ENCODE measurements around the gene ASIP. TPM values are rescaled to one million over a fixed set of nuclear protein-coding genes. Genes with fewer than 3 reads are reported as not detected.

ASIP gene
- total RNA-seq, 1 donor from 2014 or later: not detected

DNA sequence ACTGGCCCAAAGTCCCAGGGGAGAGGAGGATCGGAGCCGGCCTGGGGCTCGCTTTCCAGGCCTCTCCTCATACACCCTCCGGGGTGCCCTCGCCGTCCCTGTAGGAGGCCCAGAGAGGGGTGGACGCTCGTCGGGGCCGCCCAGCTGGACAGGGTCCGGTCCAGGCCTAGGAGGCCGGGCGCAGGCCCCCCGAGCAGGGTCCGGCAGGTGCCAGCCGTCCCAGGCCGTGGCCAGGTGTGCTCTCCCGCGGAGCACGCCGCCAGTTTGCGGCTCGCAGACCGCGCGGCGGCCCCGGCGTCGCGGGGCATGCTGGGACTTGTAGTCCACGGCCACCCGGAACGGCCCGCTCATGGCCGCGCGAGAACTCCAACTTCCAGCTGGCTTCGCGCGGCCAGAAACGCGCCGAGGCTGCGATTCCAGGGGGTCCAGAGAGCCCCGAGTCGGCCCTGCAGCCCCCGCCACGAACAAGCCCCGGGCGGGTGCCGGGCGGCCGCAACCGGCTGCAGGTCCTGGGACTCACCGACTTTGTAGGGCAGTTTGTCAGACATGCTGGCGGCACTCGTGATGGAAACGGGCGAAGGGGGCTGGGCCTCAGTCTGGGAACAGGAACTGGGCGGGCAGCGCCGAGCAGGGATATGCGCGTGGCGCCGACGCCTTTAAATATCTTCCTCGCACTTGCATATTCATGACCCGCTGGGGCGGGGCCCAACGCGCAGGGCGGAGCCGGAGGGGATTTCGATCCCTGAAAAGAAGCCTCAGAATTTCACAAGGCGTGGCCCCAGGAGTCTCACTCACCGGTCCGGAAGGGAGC lies 61.7 kb downstream of the ASIP start, which contains the start of gene AHCY:
TSS of gene AHCY (minus strand) at position 633 of the 811 bp plus-strand sequence. CDS start at position 548, 85 bp downstream.
- Mint-ChIP-seq H3K9me3 (no peaks in the 10 kb centered on the region), H3K4me1 (peaks cover 11% of the 10 kb centered on the region), H3K27ac (peak within 1 kb of the TSS; percentile 97), H3K36me3 (no peaks in the 10 kb centered on the region), H3K4me3 (peak within 1 kb of the TSS; percentile 82), H3K27me3 (ENCODE audit: low read depth) (no peaks in the 10 kb centered on the region)
- TF ChIP-seq, protein P1, sequence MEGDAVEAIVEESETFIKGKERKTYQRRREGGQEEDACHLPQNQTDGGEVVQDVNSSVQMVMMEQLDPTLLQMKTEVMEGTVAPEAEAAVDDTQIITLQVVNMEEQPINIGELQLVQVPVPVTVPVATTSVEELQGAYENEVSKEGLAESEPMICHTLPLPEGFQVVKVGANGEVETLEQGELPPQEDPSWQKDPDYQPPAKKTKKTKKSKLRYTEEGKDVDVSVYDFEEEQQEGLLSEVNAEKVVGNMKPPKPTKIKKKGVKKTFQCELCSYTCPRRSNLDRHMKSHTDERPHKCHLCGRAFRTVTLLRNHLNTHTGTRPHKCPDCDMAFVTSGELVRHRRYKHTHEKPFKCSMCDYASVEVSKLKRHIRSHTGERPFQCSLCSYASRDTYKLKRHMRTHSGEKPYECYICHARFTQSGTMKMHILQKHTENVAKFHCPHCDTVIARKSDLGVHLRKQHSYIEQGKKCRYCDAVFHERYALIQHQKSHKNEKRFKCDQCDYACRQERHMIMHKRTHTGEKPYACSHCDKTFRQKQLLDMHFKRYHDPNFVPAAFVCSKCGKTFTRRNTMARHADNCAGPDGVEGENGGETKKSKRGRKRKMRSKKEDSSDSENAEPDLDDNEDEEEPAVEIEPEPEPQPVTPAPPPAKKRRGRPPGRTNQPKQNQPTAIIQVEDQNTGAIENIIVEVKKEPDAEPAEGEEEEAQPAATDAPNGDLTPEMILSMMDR (IDR thresholded peaks at IDR 0.05; ENCODE audit: unreplicated experiment): peak; percentile 33
- peak; percentile 91 to 93 for DNase-seq (ENCODE audit: low spot score in 2 of 2, unreplicated experiment in 2 of 2)

DNA sequence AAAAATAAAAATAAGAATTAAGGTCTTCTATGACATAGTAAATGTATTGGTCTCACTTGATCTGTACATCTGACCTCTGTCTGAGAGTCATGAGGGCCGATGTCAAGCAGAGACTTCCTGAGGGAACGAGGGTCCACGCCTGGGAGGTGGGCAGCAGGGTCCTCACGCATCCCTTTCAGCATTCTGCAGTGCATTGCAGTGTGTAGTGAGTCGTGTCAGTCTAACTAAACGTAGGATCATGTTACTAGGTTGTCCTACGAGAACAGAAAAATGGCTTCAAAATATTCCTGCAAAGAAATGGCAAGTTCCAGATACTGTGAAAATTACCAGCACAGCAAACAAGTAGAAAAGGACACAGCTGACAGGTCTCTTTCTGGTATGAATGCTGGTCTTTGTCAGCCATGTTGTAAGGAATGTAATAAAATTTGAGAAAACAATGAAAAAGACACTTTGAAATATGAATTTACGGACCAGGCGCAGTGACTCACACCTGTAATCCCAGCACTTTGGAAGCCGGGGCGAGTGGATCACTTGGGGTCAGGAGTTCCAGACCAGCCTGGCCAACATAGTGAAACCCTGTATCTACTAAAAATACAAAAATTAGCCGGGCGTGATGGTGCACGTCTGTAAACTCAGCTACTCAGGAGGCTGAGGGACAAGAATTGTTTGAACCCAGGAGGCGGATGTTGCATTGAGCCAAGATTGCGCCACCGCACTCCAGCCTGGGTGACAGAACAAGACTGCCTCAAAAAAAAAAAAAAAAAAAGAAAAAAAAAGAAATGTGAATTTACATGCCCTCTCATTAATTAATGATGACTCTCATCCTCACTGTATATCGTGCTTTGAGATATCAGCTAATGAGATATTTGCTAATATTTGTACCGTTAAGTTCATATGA lies 64.4 kb downstream of the ASIP start:
- H3K27me3 Mint-ChIP-seq (ENCODE audit: low read depth): peaks cover under 1% of the 10 kb centered on the region
- H3K9me3 Mint-ChIP-seq: no peaks in the 10 kb centered on the region
- peaks cover 11% of the 10 kb centered on the region for H3K4me1 Mint-ChIP-seq
- no peak for DNase-seq (ENCODE audit: low spot score in 2 of 2, unreplicated experiment in 2 of 2)
- TF ChIP-seq, protein P1 (IDR thresholded peaks at IDR 0.05; ENCODE audit: unreplicated experiment): no peak
- no peaks in the 10 kb centered on the region for H3K36me3 Mint-ChIP-seq
- peak overlapping the region; percentile 81 for H3K27ac Mint-ChIP-seq
- peak overlapping the region; percentile 20 for H3K4me3 Mint-ChIP-seq

DNA sequence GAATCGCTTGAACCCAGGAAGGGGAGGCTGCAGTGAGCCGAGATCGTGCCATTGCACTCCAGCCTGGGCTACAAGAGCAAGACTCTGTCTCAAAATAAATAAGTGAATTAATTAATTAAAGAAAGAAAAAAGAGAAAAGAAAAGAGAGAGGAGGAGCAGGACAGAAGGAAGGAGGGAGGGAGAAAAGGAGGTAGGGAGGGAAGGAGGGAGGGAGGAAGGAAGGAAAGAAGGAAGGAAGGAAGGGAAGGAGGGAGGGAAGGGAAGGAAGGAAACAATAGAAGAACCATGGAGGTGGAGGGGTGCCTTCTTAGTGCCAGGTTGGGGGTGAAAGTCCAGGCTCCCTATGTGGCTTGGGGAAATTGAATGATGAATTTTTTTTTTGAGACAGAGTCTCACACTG lies 68.5 kb downstream of the ASIP start:
- H3K36me3 Mint-ChIP-seq: no peaks in the 10 kb centered on the region
- no peak overlapping the region for H3K4me3 Mint-ChIP-seq

DNA sequence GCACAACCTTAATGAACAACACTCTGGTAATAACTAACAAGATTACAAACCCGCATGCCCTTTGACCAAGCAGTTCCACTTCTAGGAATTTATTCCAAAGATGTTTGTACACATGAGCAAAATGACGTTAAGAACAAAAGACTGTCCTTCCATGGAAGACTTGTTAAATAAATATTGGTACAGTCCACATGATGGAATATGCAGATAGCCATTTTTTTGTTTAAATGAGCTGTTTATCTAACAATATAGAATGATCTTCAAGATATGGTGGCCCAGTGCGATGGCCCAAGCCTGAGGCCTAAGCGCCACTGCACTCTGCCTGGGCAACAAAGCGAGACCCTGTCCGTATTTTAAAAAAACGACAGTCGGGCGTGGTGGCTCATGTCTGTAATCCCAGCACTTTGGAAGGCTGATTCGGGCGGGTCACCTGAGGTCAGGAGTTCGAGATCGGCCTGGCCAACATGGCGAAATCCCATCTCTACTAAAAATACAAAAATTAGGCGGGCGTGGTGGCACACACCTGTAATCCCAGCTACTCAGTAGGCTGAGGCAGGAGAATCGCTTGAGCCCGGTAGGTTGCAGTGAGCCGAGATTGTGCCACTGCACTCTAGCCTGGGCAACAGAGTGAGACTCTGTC lies 69.4 kb downstream of the ASIP start:
- no peaks in the 10 kb centered on the region for H3K36me3 Mint-ChIP-seq
- TF ChIP-seq, protein P1 (IDR thresholded peaks at IDR 0.05; ENCODE audit: unreplicated experiment): no peak
- H3K4me3 Mint-ChIP-seq: peak overlapping the region; percentile 40
- H3K27ac Mint-ChIP-seq: no peak overlapping the region
- DNase-seq (ENCODE audit: low spot score in 2 of 2, unreplicated experiment in 2 of 2): no peak
- peaks cover 19% of the 10 kb centered on the region for H3K27me3 Mint-ChIP-seq (ENCODE audit: low read depth)
- H3K4me1 Mint-ChIP-seq: peaks cover 10% of the 10 kb centered on the region
- no peaks in the 10 kb centered on the region for H3K9me3 Mint-ChIP-seq

More for the DNA sequence above, 68.5 kb downstream of the ASIP start:
- Mint-ChIP-seq H3K27ac (no peak overlapping the region), H3K27me3 (ENCODE audit: low read depth) (peaks cover 19% of the 10 kb centered on the region), H3K9me3 (no peaks in the 10 kb centered on the region), H3K4me1 (peaks cover 10% of the 10 kb centered on the region)
- no peak for DNase-seq (ENCODE audit: low spot score in 2 of 2, unreplicated experiment in 2 of 2)
- TF ChIP-seq, protein P1 (IDR thresholded peaks at IDR 0.05; ENCODE audit: unreplicated experiment): no peak
